ENCODE measurements around the gene CHST9. TPM values are rescaled to one million over a fixed set of nuclear protein-coding genes. Genes with fewer than 3 reads are reported as not detected.

Gene CHST9
- total RNA-seq, 1 experiment from 2014 or later, result 3.5 TPM

DNA sequence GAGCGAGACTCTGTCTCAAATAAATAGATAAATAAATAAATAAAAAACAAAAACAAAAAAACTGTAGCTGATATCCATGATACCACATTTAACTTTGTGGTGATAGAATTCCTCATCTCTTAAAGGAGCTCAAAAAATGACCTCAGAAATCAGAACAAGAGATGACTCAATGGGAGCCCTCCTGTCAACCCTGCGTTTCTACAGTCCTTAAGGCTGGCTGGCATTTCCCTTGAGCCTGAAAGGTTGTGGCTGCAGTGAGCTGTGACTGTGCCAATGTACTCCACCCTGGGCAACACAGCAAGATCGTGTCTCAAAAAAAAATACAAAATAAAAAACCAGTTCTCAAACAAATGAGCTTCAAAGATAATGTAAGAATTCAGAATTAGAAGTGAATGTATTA lies 40.4 kb downstream of the CHST9 start:
- Mint-ChIP-seq H3K4me3 (no peak overlapping the region), H3K9me3 (peaks cover 12 to 15% of the 10 kb centered on the region in 2 experiments), H3K27ac (no peak overlapping the region), H3K27me3 (ENCODE audit: low read depth) (no peaks in the 10 kb centered on the region), H3K4me1 (peaks cover 2 to 7% of the 10 kb centered on the region in 2 experiments; a peak in 3 of 4 replicates), H3K36me3 (ENCODE audit: insufficient read depth in 1 of 3, low read depth in 3 of 3) (peaks cover 9 to 16% (median 12%) of the 10 kb centered on the region in 3 experiments)
- DNase-seq, result no peak
- Histone ChIP-seq H2BK12ac (ENCODE audit: insufficient read length, low read depth, low read length) (no peak overlapping the region), H3K56ac (ENCODE audit: insufficient read length, low read depth, low read length) (no peak overlapping the region), H2BK120ac (ENCODE audit: low read depth, low read length, poor library complexity, severe bottlenecking) (no peak overlapping the region), H4K8ac (replicated peaks; ENCODE audit: insufficient read length, low read depth, low read length) (no peak overlapping the region), H3K14ac (ENCODE audit: insufficient read depth, low read length) (no peak overlapping the region), H3T11ph (ENCODE audit: low read length) (no peak overlapping the region), H3K79me1 (ENCODE audit: insufficient read depth, low read depth, low read length, poor library complexity, severe bottlenecking) (no peaks in the 10 kb centered on the region), H3K9ac (ENCODE audit: extremely low read depth, insufficient read length, low read length) (no peak overlapping the region), H2BK15ac (ENCODE audit: low read depth, low read length) (no peak overlapping the region), H3K9me3 (ENCODE audit: control insufficient read depth, low read depth, low read length) (no peaks in the 10 kb centered on the region), H3K23ac (ENCODE audit: insufficient read length, low read depth, low read length) (no peak overlapping the region), H4K5ac (ENCODE audit: insufficient read length, low read depth, low read length) (no peak overlapping the region), H3K79me2 (ENCODE audit: insufficient read depth, low read length) (no peaks in the 10 kb centered on the region), H4K20me1 (ENCODE audit: control insufficient read depth, insufficient read depth, insufficient read length) (no peaks in the 10 kb centered on the region), H3K18ac (ENCODE audit: insufficient read length, low read depth, low read length) (no peak overlapping the region), H3K27me3 (ENCODE audit: insufficient read depth, low read length) (no peaks in the 10 kb centered on the region), H2BK20ac (ENCODE audit: low read depth, low read length, poor library complexity, severe bottlenecking) (no peak overlapping the region), H4K91ac (ENCODE audit: insufficient read length, low read depth, low read length) (no peak overlapping the region), H2BK5ac (ENCODE audit: insufficient read length, low read length) (no peak overlapping the region), H3K4me2 (ENCODE audit: insufficient read depth, insufficient read length, low read length) (no peak overlapping the region), H2AK5ac (ENCODE audit: insufficient read length, low read length) (no peak overlapping the region), H3K23me2 (ENCODE audit: insufficient read length, low read depth, low read length, poor library complexity, severe bottlenecking) (no peaks in the 10 kb centered on the region), H3K27ac (ENCODE audit: insufficient read length, low read depth, low read length) (no peak overlapping the region), H2AFZ (ENCODE audit: low read length) (no peak overlapping the region), H3K4ac (ENCODE audit: low read depth, low read length) (no peak overlapping the region), H3K4me1 (ENCODE audit: insufficient read depth, low read length) (peaks cover 5% of the 10 kb centered on the region; the same call in 1 of the 2 replicates)
- TF ChIP-seq, protein P1, sequence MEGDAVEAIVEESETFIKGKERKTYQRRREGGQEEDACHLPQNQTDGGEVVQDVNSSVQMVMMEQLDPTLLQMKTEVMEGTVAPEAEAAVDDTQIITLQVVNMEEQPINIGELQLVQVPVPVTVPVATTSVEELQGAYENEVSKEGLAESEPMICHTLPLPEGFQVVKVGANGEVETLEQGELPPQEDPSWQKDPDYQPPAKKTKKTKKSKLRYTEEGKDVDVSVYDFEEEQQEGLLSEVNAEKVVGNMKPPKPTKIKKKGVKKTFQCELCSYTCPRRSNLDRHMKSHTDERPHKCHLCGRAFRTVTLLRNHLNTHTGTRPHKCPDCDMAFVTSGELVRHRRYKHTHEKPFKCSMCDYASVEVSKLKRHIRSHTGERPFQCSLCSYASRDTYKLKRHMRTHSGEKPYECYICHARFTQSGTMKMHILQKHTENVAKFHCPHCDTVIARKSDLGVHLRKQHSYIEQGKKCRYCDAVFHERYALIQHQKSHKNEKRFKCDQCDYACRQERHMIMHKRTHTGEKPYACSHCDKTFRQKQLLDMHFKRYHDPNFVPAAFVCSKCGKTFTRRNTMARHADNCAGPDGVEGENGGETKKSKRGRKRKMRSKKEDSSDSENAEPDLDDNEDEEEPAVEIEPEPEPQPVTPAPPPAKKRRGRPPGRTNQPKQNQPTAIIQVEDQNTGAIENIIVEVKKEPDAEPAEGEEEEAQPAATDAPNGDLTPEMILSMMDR (conservative IDR thresholded peaks at IDR 0.05), result no peak
- WGBS (ENCODE audit: extremely low coverage, insufficient read length, low lambda C conversion rate), result no CpG with 5 or more reads among the region's 3 CpGs

Data from H9 (cell line).